Ovary (tissue), 9 donors: ENCODE data around the gene BRCA1. TPM values are rescaled to one million over a fixed set of nuclear protein-coding genes. Genes with fewer than 3 reads are reported as not detected.

Experiments
- DNase-seq, 5 donors: peaks; one replicate each; pipeline ENCODE4 v3.0.0-alpha.2; 2019 to 2020
- H3K27ac ChIP-seq, 2 donors: fragments of 200-600 bp; one replicate each; pipeline versions ENCODE4 v1.5.1 to v1.8.0; 2019 to 2022
- H3K27me3 ChIP-seq: fragments of 200-600 bp; one replicate; pipeline ENCODE4 v1.8.0; 2022
- H3K36me3 ChIP-seq: fragments of 200-600 bp; sonication (generic); one replicate; pipeline ENCODE4 v1.5.1; 2019
- H3K4me1 ChIP-seq: one replicate; pipeline ENCODE4 v1.8.1; 2013; ENCODE audit warnings: mild to moderate bottlenecking, moderate library complexity; ENCODE audit not compliant: insufficient read depth
- H3K4me3 ChIP-seq: fragments of 200-600 bp; sonication (generic); one replicate; pipeline ENCODE4 v1.5.1; 2017
- H3K9me3 ChIP-seq, 2 donors: fragments of 200-600 bp in 1 of 2; sonication (generic) in 1 of 2; one replicate each; pipeline versions ENCODE4 v1.5.1 to v1.8.1; 2013 to 2019; ENCODE audit warnings: mild to moderate bottlenecking in 1 of 2, moderate library complexity in 1 of 2
- EP300 ChIP-seq: sonication (generic); formaldehyde crosslinking; IDR thresholded peaks from one replicate; pipeline ENCODE4 v1.6.1; 2017; ENCODE audit warnings: antibody characterized with exemption
- POLR2A ChIP-seq: fragments of 450-650 bp; IDR thresholded peaks from one replicate; pipeline ENCODE4 v1.6.1; 2017; ENCODE audit warnings: antibody characterized with exemption, mild to moderate bottlenecking, moderate library complexity
- WGBS, 3 donors: extraction: QIAGEN DNeasy Blood & Tissue Kit in 1 of 3; methylation state at CpG; one replicate each; pipeline versions ENCODE4 v1.1.5 to v1.1.7; 2013 to 2017; 5-methylcytosine and 5-hydroxymethylcytosine counted together
- intact Hi-C, 4 donors: fragments of 100-400 bp; cut with DNase I; formaldehyde crosslinking; loops; one replicate each; pipeline versions ENCODE4 v1.11.0 to v1.15.1; 2022 to 2023
- polyA plus RNA-seq, 2 donors: library from polyadenylated mRNA; stranded (reverse); fragments of 200-250 nt in 1 of 2; fragments of 350-450 nt in 1 of 2; fragmentation: Illumina TruSeq in 1 of 2; extraction: RNeasy Lipid Tissue Mini Kit (QIAGEN cat#74804) in 1 of 2; gene quantifications; one replicate each; pipeline ENCODE4 v1.2.3, GENCODE V29; 2013 to 2014
- total RNA-seq, 7 donors: library from RNA; depleted of rRNA in 2 of 7; stranded (reverse); fragments of >200 nt in 2 of 7; fragmentation: NEBNext Ultra II Directional in 3 of 7; extraction: Animal tissue kit (Norgen Biotek cat#: 25700) in 3 of 7; gene quantifications; one replicate each; pipeline versions ENCODE4 v1.1.0 to v1.2.4, GENCODE V29; 2016 to 2023
- TF ChIP-seq, protein P1 (sequence below), 3 donors: fragments of 450-650 bp in 2 of 3; fragments of 200-600 bp in 1 of 3; IDR thresholded peaks; one replicate each; pipeline versions ENCODE4 v1.5.1 to v1.8.0; 2016 to 2022; ENCODE audit warnings: antibody characterized with exemption in 3 of 3, mild to moderate bottlenecking in 1 of 3
- donor health status: DM: no; HTN: no; CAD: no; lungs with moderate emphysema.
- donor health status: DM: no; HTN: no; CAD: no.
- donor health status: Bipolar disorder and iron deficiency.
- donor health status: DM: yes; HTN: yes; CAD: no.
- donor health status: DM: no; HTN: no; CAD: no.
- donor health status: DM: yes; HTN: yes; CAD: no.

The BRCA1 gene
- total and polyA plus RNA-seq, 9 donors: 1.9 to 5.4 (median 4.8) TPM

DNA sequence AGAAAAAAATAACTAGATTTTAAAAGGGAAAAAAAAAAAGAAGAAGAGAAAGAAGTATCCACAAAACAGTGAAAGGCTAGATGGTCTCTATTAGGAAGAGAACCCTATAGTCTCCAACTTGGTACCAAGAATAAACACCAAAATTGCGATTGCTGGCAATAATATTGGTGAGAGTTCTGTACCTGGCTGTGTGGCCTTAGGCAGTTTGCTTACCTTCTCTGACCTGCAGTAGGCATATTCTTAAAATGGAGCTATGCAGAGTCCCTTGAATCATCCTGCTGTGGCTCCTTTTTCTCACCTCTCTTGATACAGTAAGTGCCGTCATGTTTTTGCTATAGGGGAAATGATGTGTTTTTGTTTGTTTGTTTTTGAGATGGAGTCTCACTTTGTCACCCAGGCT is 35.1 kb downstream of the BRCA1 start:
- no peak for TF ChIP-seq EP300
- TF ChIP-seq, protein P1, sequence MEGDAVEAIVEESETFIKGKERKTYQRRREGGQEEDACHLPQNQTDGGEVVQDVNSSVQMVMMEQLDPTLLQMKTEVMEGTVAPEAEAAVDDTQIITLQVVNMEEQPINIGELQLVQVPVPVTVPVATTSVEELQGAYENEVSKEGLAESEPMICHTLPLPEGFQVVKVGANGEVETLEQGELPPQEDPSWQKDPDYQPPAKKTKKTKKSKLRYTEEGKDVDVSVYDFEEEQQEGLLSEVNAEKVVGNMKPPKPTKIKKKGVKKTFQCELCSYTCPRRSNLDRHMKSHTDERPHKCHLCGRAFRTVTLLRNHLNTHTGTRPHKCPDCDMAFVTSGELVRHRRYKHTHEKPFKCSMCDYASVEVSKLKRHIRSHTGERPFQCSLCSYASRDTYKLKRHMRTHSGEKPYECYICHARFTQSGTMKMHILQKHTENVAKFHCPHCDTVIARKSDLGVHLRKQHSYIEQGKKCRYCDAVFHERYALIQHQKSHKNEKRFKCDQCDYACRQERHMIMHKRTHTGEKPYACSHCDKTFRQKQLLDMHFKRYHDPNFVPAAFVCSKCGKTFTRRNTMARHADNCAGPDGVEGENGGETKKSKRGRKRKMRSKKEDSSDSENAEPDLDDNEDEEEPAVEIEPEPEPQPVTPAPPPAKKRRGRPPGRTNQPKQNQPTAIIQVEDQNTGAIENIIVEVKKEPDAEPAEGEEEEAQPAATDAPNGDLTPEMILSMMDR (IDR thresholded peaks at IDR 0.05): no peak
- no peak for TF ChIP-seq POLR2A
- H3K36me3 ChIP-seq: no peaks in the 10 kb centered on the region
- no peak overlapping the region for H3K27ac ChIP-seq
- no peaks in the 10 kb centered on the region for H3K4me1 ChIP-seq
- intact Hi-C loops: no loop called here
- no peaks in the 10 kb centered on the region for H3K9me3 ChIP-seq
- DNase-seq: no peak
- no peaks in the 10 kb centered on the region for H3K27me3 ChIP-seq
- 89 to 98% (median 96%) methylated on average over 2 of the region's 2 CpGs for WGBS, 3 donors
- H3K4me3 ChIP-seq: no peak overlapping the region

DNA sequence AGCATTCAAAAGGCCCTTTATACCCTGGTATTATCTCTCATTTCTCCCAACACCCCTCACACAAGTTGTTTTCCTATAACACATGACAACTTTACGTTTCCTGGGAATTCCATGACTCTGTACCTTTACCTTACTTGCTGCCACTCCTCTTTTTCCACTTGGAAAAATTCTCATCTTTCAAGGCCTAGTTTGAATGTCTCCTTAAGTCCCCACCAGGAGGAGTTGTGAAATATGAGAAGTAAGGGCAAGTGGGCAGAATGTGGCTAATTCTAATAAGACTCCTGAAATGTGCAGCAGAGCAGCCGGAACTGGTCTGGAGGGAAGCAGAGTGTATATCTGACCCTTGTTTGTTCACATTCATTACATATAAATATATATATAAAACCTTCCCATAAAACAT is 39.7 kb downstream of the BRCA1 start:
- no peaks in the 10 kb centered on the region for H3K4me1 ChIP-seq
- no peaks in the 10 kb centered on the region for H3K27me3 ChIP-seq
- H3K4me3 ChIP-seq: no peak overlapping the region
- DNase-seq: no peak
- intact Hi-C loops: no loop called here
- no peaks in the 10 kb centered on the region for H3K9me3 ChIP-seq
- WGBS, 3 donors: 69 to 78% (median 73%) methylated on average over 2 of the region's 2 CpGs
- no peaks in the 10 kb centered on the region for H3K36me3 ChIP-seq
- peak overlapping the region in 1 of 2 donors; percentile 53 for H3K27ac ChIP-seq
- TF ChIP-seq, protein P1 (IDR thresholded peaks at IDR 0.05): no peak
- TF ChIP-seq EP300 (no peak), POLR2A (no peak)

DNA sequence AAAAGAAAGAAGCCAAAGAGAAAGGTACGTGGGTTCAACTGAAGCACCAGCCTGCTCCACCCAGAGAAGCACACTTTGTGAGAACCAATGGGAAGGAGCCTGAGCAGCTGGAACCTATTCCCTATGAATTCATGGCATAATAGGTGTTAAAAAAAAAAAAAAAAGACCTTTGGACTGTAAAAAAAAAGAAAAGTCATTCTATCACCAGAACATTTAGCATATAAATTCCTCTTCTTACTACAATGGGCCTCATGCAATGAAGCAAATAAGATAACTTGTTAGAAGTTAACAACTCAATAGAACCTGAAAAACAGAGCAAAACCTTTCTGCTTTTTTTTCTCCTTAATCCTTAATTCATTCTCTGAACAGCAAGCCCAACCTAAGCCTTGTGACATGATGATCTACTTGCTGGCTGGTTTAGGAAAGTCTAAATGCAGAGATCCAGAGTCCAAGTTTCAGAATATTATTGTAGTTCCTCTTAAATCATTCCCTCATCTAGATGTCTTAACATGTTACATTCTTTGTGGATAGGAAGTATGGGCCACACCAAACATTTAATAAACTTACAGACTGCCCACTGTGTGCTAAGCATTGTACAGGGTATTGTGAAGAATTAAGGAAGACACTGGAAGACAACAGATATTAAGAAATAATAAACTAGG is 45.4 kb downstream of the BRCA1 start:
- no peaks in the 10 kb centered on the region for H3K4me1 ChIP-seq
- no peaks in the 10 kb centered on the region for H3K36me3 ChIP-seq
- no peak overlapping the region for H3K4me3 ChIP-seq
- intact Hi-C loops: no loop called here
- DNase-seq: no peak
- WGBS, 3 donors: 82 to 95% (median 83%) methylated on average over 1 of the region's 1 CpG
- no peaks in the 10 kb centered on the region for H3K27me3 ChIP-seq
- H3K27ac ChIP-seq: no peak overlapping the region
- TF ChIP-seq, protein P1 (IDR thresholded peaks at IDR 0.05): no peak
- no peak for TF ChIP-seq POLR2A
- TF ChIP-seq EP300: no peak
- H3K9me3 ChIP-seq: no peaks in the 10 kb centered on the region

DNA sequence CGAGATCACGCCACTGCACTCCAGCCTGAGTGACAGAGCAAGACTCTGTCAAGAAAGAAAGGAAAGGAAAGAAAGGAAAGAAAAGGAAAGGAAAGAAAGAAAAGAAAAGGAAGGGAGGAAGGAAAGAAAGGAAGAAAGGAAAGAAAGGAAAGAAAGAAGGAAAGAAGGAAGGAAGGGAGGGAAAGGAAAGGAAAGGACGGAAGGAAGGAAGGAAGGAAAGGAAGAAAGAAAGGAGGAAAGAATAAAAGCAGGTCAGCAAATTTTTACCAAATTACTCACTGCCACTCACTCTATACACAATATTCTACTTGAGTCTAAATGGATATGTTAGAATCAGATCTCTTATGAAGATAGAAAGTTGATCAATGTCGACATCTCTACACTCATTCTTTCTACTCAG is 50.3 kb downstream of the BRCA1 start:
- no peak for TF ChIP-seq POLR2A
- intact Hi-C loops: loop anchor here in 1 of 4 donors (5.0 kb wide), 1 partner anchor 152 kb away; the partner anchor contains the start of gene CCDC200
- WGBS, 3 donors: 94 to 97% (median 96%) methylated on average over 4 of the region's 4 CpGs
- H3K27me3 ChIP-seq: no peaks in the 10 kb centered on the region
- H3K9me3 ChIP-seq: no peaks in the 10 kb centered on the region
- no peak overlapping the region for H3K27ac ChIP-seq
- no peaks in the 10 kb centered on the region for H3K4me1 ChIP-seq
- H3K4me3 ChIP-seq: no peak overlapping the region
- no peaks in the 10 kb centered on the region for H3K36me3 ChIP-seq
- no peak for DNase-seq

DNA sequence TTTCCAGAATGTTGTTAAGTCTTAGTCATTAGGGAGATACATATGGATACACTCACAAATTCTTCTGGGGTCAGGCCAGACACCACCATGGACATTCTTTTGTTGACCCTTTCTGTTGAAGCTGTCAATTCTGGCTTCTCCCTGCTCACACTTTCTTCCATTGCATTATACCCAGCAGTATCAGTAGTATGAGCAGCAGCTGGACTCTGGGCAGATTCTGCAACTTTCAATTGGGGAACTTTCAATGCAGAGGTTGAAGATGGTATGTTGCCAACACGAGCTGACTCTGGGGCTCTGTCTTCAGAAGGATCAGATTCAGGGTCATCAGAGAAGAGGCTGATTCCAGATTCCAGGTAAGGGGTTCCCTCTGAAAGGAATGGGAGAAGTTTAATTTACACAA is 54.3 kb downstream of the BRCA1 start:
- whole genome bisulfite sequencing, 3 donors: 66 to 82% (median 72%) methylated on average over 1 of the region's 1 CpG
- no peaks in the 10 kb centered on the region for H3K9me3 ChIP-seq
- H3K27ac ChIP-seq: no peak overlapping the region
- no peaks in the 10 kb centered on the region for H3K36me3 ChIP-seq
- TF ChIP-seq EP300: no peak
- intact Hi-C loops: loop anchor here in 1 of 4 donors (5.0 kb wide), 1 partner anchor 156 kb away; the partner anchor contains the start of gene CCDC200
- no peak for DNase-seq
- H3K4me1 ChIP-seq: no peaks in the 10 kb centered on the region
- H3K27me3 ChIP-seq: no peaks in the 10 kb centered on the region
- H3K4me3 ChIP-seq: no peak overlapping the region
